GM08714 (cell line): ENCODE results near the gene IQCK.

Source experiments
- H3K4me3 ChIP-seq: fragments of 200-500 bp; sonication (Bioruptor generic); 2 replicates; pipeline ENCODE4 v1.5.1; 2014; ENCODE audit warnings: mild to moderate bottlenecking, low read length, inconsistent platforms
- ZNF274 ChIP-seq: IDR thresholded peaks from 2 replicates; pipeline ENCODE4 v1.6.1; 2012; ENCODE audit warnings: mild to moderate bottlenecking, low read depth, low read length

Gene IQCK

GRCh38 chr16:19901164-19901563, 183.1 kb downstream of the IQCK start:
- no peak overlapping the region for H3K4me3 ChIP-seq
- TF ChIP-seq ZNF274 = no peak

DNA sequence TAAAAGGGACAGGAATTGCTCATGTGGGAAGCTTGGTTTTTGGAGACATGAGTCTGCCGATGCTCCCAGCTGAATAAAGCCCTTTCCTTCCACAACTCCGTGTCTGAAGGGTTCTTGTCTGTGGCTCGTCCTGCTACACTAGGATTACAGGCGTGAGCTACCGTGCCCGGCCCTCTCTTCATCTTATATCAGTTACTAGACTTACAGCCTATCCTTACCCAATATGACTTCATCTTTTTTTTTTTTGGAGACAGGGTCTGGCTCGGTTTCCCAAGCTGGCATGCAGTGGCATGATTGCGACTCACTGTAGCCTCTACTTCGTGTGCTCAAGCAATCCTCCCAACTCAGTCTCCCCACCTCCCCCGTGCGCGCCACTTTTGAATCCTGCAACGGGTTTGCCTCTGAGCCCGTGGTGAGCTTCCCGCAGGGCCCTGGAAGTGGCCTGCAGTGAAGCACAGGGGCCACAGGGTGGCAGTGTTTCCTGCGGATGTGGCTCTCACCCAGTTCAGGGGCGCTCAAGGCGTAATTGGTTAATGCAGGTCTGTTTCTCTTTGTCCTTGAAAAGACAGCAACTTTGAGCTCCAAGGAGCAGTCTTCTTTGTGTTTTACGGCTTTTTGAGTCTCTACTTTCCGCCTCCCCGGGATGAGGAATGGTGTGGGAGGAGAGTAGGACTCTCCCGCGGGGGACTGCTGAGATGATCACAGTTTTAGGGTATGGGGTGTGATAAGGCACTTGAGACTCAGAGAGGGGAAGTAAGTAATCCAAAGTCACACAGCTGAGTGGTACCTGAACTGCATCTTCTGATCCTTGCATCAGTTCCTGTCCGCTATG, 189.3 kb downstream of the IQCK start:
- no peak for TF ChIP-seq ZNF274
- H3K4me3 ChIP-seq = no peak overlapping the region
